ENCODE data around the gene PCDHB14.
"Not testable (repeated sequence)": the region's sequence is repeated elsewhere in the genome, so short reads cannot be mapped to it uniquely, and the experiment has no call there.

DNA sequence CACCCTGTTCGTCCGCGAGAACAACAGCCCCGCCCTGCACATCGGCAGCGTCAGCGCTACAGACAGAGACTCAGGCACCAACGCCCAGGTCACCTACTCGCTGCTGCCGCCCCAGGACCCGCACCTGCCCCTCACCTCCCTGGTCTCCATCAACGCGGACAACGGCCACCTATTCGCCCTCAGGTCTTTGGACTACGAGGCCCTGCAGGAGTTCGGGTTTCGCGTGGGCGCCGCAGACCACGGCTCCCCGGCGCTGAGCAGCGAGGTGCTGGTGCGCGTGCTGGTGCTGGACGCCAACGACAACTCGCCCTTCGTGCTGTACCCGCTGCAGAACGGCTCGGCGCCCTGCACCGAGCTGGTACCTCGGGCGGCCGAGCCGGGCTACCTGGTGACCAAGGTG lies 12.8 kb downstream of the PCDHB14 start:
- TF ChIP-seq, protein P1, sequence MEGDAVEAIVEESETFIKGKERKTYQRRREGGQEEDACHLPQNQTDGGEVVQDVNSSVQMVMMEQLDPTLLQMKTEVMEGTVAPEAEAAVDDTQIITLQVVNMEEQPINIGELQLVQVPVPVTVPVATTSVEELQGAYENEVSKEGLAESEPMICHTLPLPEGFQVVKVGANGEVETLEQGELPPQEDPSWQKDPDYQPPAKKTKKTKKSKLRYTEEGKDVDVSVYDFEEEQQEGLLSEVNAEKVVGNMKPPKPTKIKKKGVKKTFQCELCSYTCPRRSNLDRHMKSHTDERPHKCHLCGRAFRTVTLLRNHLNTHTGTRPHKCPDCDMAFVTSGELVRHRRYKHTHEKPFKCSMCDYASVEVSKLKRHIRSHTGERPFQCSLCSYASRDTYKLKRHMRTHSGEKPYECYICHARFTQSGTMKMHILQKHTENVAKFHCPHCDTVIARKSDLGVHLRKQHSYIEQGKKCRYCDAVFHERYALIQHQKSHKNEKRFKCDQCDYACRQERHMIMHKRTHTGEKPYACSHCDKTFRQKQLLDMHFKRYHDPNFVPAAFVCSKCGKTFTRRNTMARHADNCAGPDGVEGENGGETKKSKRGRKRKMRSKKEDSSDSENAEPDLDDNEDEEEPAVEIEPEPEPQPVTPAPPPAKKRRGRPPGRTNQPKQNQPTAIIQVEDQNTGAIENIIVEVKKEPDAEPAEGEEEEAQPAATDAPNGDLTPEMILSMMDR (IDR thresholded peaks at IDR 0.05): not testable (repeated sequence)
- TF ChIP-seq POLR2A (IDR thresholded peaks at IDR 0.05): not testable (repeated sequence)

All from adrenal gland (tissue), 5 donors.